ENCODE results near the gene GNAI3.

- TF ChIP-seq CTCF (optimal IDR thresholded peaks at IDR 0.05 in 1 of 3, IDR thresholded peaks at IDR 0.05 in 1 of 3, conservative IDR thresholded peaks at IDR 0.05 in 1 of 3; ENCODE audit: extremely low read depth in 1 of 3, insufficient read depth in 2 of 3, low read length in 3 of 3) (no peak), EZH2 (IDR thresholded peaks at IDR 0.05; ENCODE audit: low read length) (no peak)
These were observed 5.8 kb upstream of the GNAI3 start for GRCh38 chr1:109542657-109543056.
